GM12878 (cell line): Measurements from ENCODE around the gene LRRC15.

ENCODE experiments used
- CBFB ChIP-seq: IDR thresholded peaks from 2 replicates; pipeline ENCODE4 v1.6.1; 2016; ENCODE audit warnings: antibody characterized with exemption, low read depth
- CTCF ChIP-seq, 3 experiments: IDR thresholded peaks in 2 of 3; conservative IDR thresholded peaks in 1 of 3; 2 replicates each; pipeline ENCODE4 v1.5.1; 2011; ENCODE audit warnings: low read depth in 3 of 3, low read length in 3 of 3, mild to moderate bottlenecking in 3 of 3, control low read depth in 2 of 3, moderate library complexity in 2 of 3, inconsistent platforms in 1 of 3, mixed read lengths in 1 of 3; ENCODE audit not compliant: control insufficient read depth in 2 of 3, insufficient read depth in 1 of 3; ENCODE audit errors: extremely low read depth in 1 of 3
- GATAD2B ChIP-seq: fragments of 450-650 bp; conservative IDR thresholded peaks from 2 replicates; pipeline ENCODE4 v1.6.1; 2017; ENCODE audit warnings: low read depth, mild to moderate bottlenecking, moderate library complexity
- MAX ChIP-seq: IDR thresholded peaks from 2 replicates; pipeline ENCODE4 v1.6.1; 2012; ENCODE audit warnings: low read depth, low read length, improper control_type of control experiment
- POLR2A ChIP-seq: IDR thresholded peaks from 2 replicates; pipeline ENCODE4 v1.6.1; 2011; ENCODE audit warnings: low read depth, mild to moderate bottlenecking, low read length
- SPI1 ChIP-seq: IDR thresholded peaks from 2 replicates; pipeline ENCODE4 v1.6.1; 2011; ENCODE audit warnings: low read depth, mild to moderate bottlenecking, low read length, moderate library complexity, borderline replicate concordance; ENCODE audit not compliant: insufficient read depth
- STAT1 ChIP-seq: fragments of 450-650 bp; conservative IDR thresholded peaks from 2 replicates; pipeline ENCODE4 v1.6.1; 2014; ENCODE audit warnings: antibody characterized with exemption, mild to moderate bottlenecking
- TAF1 ChIP-seq: IDR thresholded peaks from 2 replicates; pipeline ENCODE4 v1.6.1; 2011; ENCODE audit warnings: mild to moderate bottlenecking, low read depth, low read length, borderline replicate concordance
- ZBTB40 ChIP-seq: fragments of 450-650 bp; IDR thresholded peaks from 2 replicates; pipeline ENCODE4 v1.6.1; 2016; ENCODE audit warnings: mild to moderate bottlenecking, moderate library complexity, borderline replicate concordance

GRCh38 chr3:194342861-194343560 lies 26.5 kb downstream of the LRRC15 start:
- TF ChIP-seq TAF1 (no peak), SPI1 (no peak), POLR2A (no peak), ZBTB40 (no peak), CTCF (IDR thresholded peaks at IDR 0.05 in 2 of 3, conservative IDR thresholded peaks at IDR 0.05 in 1 of 3; ENCODE audit: control insufficient read depth in 2 of 3, extremely low read depth in 1 of 3, insufficient read depth in 1 of 3, low read depth in 3 of 3, low read length in 3 of 3) (no peak), CBFB (no peak), MAX (no peak), STAT1 (no peak), GATAD2B (no peak)
